Neutrophil (primary cell): Measurements from ENCODE around the gene TRIM44.

ENCODE experiments used
- H3K27ac ChIP-seq: fragments of 200-600 bp; sonication (generic); 2 replicates; pipeline ENCODE4 v1.5.1; 2016; ENCODE audit warnings: mild to moderate bottlenecking, moderate library complexity
- H3K27me3 ChIP-seq: fragments of 200-600 bp; sonication (generic); 2 replicates; pipeline ENCODE4 v1.6.0; 2016; ENCODE audit warnings: mild to moderate bottlenecking
- H3K36me3 ChIP-seq: fragments of 200-600 bp; sonication (generic); 2 replicates; pipeline ENCODE4 v1.5.1; 2017
- H3K4me1 ChIP-seq, 2 experiments: fragments of 200-600 bp in 1 of 2; sonication (generic) in 1 of 2; 1 replicate in 1 of 2; 2 replicates in 1 of 2; pipeline versions ENCODE4 v1.5.1 to v1.6.1; 2013 to 2016; ENCODE audit warnings: low read depth in 1 of 2, low read length in 1 of 2, mild to moderate bottlenecking in 1 of 2, moderate library complexity in 1 of 2; ENCODE audit not compliant: control insufficient read depth in 1 of 2, insufficient read depth in 1 of 2
- H3K4me3 ChIP-seq, 2 experiments: fragments of 200-600 bp in 1 of 2; sonication (generic) in 1 of 2; 1 replicate in 1 of 2; 2 replicates in 1 of 2; pipeline ENCODE4 v1.5.1; 2013 to 2016; ENCODE audit warnings: low read depth in 1 of 2, low read length in 1 of 2, mild to moderate bottlenecking in 1 of 2, moderate library complexity in 1 of 2
- H3K9me3 ChIP-seq: fragments of 200-600 bp; sonication (generic); 2 replicates; pipeline ENCODE4 v1.5.1; 2016
- CTCF ChIP-seq: fragments of 200-600 bp; sonication (generic); IDR thresholded peaks from 2 replicates; pipeline ENCODE4 v1.5.1; 2016; ENCODE audit warnings: antibody characterized with exemption

Gene TRIM44

GRCh38 chr11:35850191-35850590, 187.6 kb downstream of the TRIM44 start:
- no peak overlapping the region for H3K4me3 ChIP-seq
- H3K27ac ChIP-seq, result no peak overlapping the region
- H3K36me3 ChIP-seq, result no peaks in the 10 kb centered on the region
- peaks cover 11 to 14% of the 10 kb centered on the region in 2 experiments for H3K4me1 ChIP-seq
- H3K27me3 ChIP-seq, result no peaks in the 10 kb centered on the region
- no peaks in the 10 kb centered on the region for H3K9me3 ChIP-seq
- TF ChIP-seq CTCF, result no peak

- H3K9me3 ChIP-seq, result no peaks in the 10 kb centered on the region
- H3K27ac ChIP-seq, result no peak overlapping the region
- H3K36me3 ChIP-seq, result no peaks in the 10 kb centered on the region
- no peaks in the 10 kb centered on the region for H3K27me3 ChIP-seq
- peaks cover 11 to 14% of the 10 kb centered on the region in 2 experiments for H3K4me1 ChIP-seq
- H3K4me3 ChIP-seq, result no peak overlapping the region
- no peak for TF ChIP-seq CTCF
Measured at GRCh38 chr11:35851342-35851741, 188.8 kb downstream of the TRIM44 start.

- no peaks in the 10 kb centered on the region for H3K27me3 ChIP-seq
- no peak overlapping the region for H3K27ac ChIP-seq
- no peaks in the 10 kb centered on the region for H3K9me3 ChIP-seq
- peaks cover 11 to 14% of the 10 kb centered on the region in 2 experiments for H3K4me1 ChIP-seq
- no peak overlapping the region for H3K4me3 ChIP-seq
- no peak for TF ChIP-seq CTCF
- no peaks in the 10 kb centered on the region for H3K36me3 ChIP-seq
Measured at GRCh38 chr11:35852056-35852455, 189.5 kb downstream of the TRIM44 start.

- no peak overlapping the region for H3K4me3 ChIP-seq
- H3K27me3 ChIP-seq, result no peaks in the 10 kb centered on the region
- no peak overlapping the region for H3K27ac ChIP-seq
- H3K4me1 ChIP-seq, result peaks cover 11 to 14% of the 10 kb centered on the region in 2 experiments
- TF ChIP-seq CTCF, result no peak
- H3K9me3 ChIP-seq, result no peaks in the 10 kb centered on the region
- H3K36me3 ChIP-seq, result no peaks in the 10 kb centered on the region
Measured at GRCh38 chr11:35853971-35854370, 191.4 kb downstream of the TRIM44 start.

GRCh38 chr11:35855671-35856070, 193.1 kb downstream of the TRIM44 start:
- Histone ChIP-seq H3K4me3 (no peak overlapping the region), H3K9me3 (no peaks in the 10 kb centered on the region)

More at GRCh38 chr11:35855671-35856070, 193.1 kb downstream of the TRIM44 start:
- H3K4me1 ChIP-seq, result peaks cover 11 to 14% of the 10 kb centered on the region in 2 experiments
- no peaks in the 10 kb centered on the region for H3K36me3 ChIP-seq
- no peak for TF ChIP-seq CTCF
- no peak overlapping the region for H3K27ac ChIP-seq
- no peaks in the 10 kb centered on the region for H3K27me3 ChIP-seq
